K562 (cell line): ENCODE data around the gene SH3TC2. TPM values are rescaled to one million over a fixed set of nuclear protein-coding genes. Genes with fewer than 3 reads are reported as not detected.

ENCODE experiments used
- ATAC-seq: fragments of 200-7000 bp; cut with Tn5 transposase; 3 replicates; pipeline ENCODE4 v1.9.1; 2020; ENCODE audit warnings: moderate library complexity
- BruUV-seq: library from RNA; stranded (reverse); fragments of 400-500 nt; replicated peaks from 2 replicates; lab custom pipeline; 2021; lab: Mats Ljungman, UMichigan
- CTCF ChIA-PET: fragments of 300-600 bp; formaldehyde crosslinking; extraction: SDS; loops from one replicate; lab custom pipeline; 2021; ENCODE audit warnings: low intra/inter-chr PET ratio; lab: Yijun Ruan, JAX
- POLR2A ChIA-PET: fragments of 300-600, 350-650 bp; sonication (Branson Sonifier 250); formaldehyde crosslinking; extraction: SDS; loops from one replicate; lab custom pipeline; 2021; ENCODE audit warnings: antibody characterized with exemption, inconsistent platforms; lab: Yijun Ruan, JAX
- DNase-seq, 4 experiments: peaks; one replicate each; pipeline versions ENCODE4 v3.0.0 to v3.0.0-alpha.2; 2011 to 2018; ENCODE audit warnings: low spot score in 3 of 4, mixed read lengths in 3 of 4; ENCODE audit errors: extremely low read depth in 1 of 4
- FAIRE-seq: peaks from 2 replicates; lab custom pipeline; 2011; peaks lifted over from hg19 to GRCh38; lab: Jason Lieb, UNC
- H2AFZ ChIP-seq: 2 replicates; pipeline ENCODE4 v1.6.0; 2011; ENCODE audit warnings: low read depth, low read length, control low read depth, inconsistent platforms
- H3K27ac ChIP-seq: fragments of 200-600 bp; 3 replicates; pipeline ENCODE4 v1.8.0; 2011; ENCODE audit warnings: low read depth, mild to moderate bottlenecking, control low read depth, inconsistent platforms, low read length, moderate library complexity, mixed read lengths; ENCODE audit errors: extremely low read depth
- H3K27me3 ChIP-seq, 2 experiments: fragments of 300-600 bp in 1 of 2; 2 replicates in 1 of 2; 3 replicates in 1 of 2; pipeline versions ENCODE4 v1.6.0 to v1.8.0; 2011; ENCODE audit warnings: inconsistent platforms in 2 of 2, low read length in 2 of 2, mild to moderate bottlenecking in 1 of 2, mixed read lengths in 1 of 2, moderate library complexity in 1 of 2; ENCODE audit not compliant: control insufficient read depth in 2 of 2, insufficient read depth in 2 of 2
- H3K36me3 ChIP-seq: fragments of 300-600 bp; 3 replicates; pipeline ENCODE4 v1.8.0; 2011; ENCODE audit warnings: mild to moderate bottlenecking, low read length, inconsistent platforms; ENCODE audit not compliant: control insufficient read depth, insufficient read depth
- H3K4me1 ChIP-seq, 2 experiments: fragments of 200-600 bp in 1 of 2; replicated peaks in 1 of 2; 2 replicates in 1 of 2; 3 replicates in 1 of 2; pipeline versions ENCODE4 v1.5.1 to v1.8.0; 2011; ENCODE audit warnings: inconsistent platforms in 2 of 2, low read length in 2 of 2, mild to moderate bottlenecking in 1 of 2, mixed read lengths in 1 of 2, moderate library complexity in 1 of 2; ENCODE audit not compliant: control insufficient read depth in 2 of 2, insufficient read depth in 2 of 2
- H3K4me2 ChIP-seq: 2 replicates; pipeline ENCODE4 v1.6.1; 2011; ENCODE audit warnings: low read length, control low read depth, inconsistent platforms, mixed read lengths; ENCODE audit not compliant: insufficient read depth
- H3K4me3 ChIP-seq: fragments of 200-600 bp; sonication (generic), shearing (Covaris generic); 2 replicates; pipeline ENCODE4 v1.5.1; 2016; ENCODE audit warnings: control low read depth, inconsistent platforms
- H3K79me2 ChIP-seq: fragments of 200-600 bp; 3 replicates; pipeline ENCODE4 v1.8.0; 2011; ENCODE audit warnings: low read length, inconsistent platforms; ENCODE audit not compliant: control insufficient read depth, insufficient read depth
- H3K9ac ChIP-seq, 2 experiments: 2 replicates each; pipeline versions ENCODE4 v1.6.0 to v1.6.1; 2011; ENCODE audit warnings: low read depth in 2 of 2, low read length in 2 of 2, control low read depth in 1 of 2, inconsistent platforms in 1 of 2, mild to moderate bottlenecking in 1 of 2, mixed read lengths in 1 of 2; ENCODE audit not compliant: insufficient read depth in 1 of 2
- H3K9me1 ChIP-seq: one replicate; pipeline ENCODE4 v1.6.0; 2011; ENCODE audit warnings: inconsistent platforms, mild to moderate bottlenecking, low read length, moderate library complexity; ENCODE audit not compliant: control insufficient read depth, insufficient read depth
- H3K9me3 ChIP-seq: replicated peaks from 2 replicates; pipeline ENCODE4 v1.5.1; 2011; ENCODE audit warnings: low read depth, low read length, inconsistent platforms; ENCODE audit not compliant: control insufficient read depth, insufficient read depth
- H4K20me1 ChIP-seq: replicated peaks from 2 replicates; pipeline ENCODE4 v1.6.1; 2011; ENCODE audit warnings: low read length, inconsistent platforms, mixed read lengths; ENCODE audit not compliant: control insufficient read depth, insufficient read depth
- ARID2 ChIP-seq: fragments of 450-650 bp; IDR thresholded peaks from 2 replicates; pipeline ENCODE4 v1.6.1; 2017; ENCODE audit warnings: antibody characterized with exemption, mild to moderate bottlenecking
- IRF2 ChIP-seq: sonication (generic); formaldehyde crosslinking; IDR thresholded peaks from 2 replicates; pipeline ENCODE4 v1.8.1; 2022; ENCODE audit warnings: mild to moderate bottlenecking, missing genetic modification reagents
- NCOA2 ChIP-seq, 2 experiments: fragments of 450-650 bp; IDR thresholded peaks; 2 replicates each; pipeline ENCODE4 v1.6.1; 2018; ENCODE audit warnings: mild to moderate bottlenecking in 2 of 2, moderate library complexity in 1 of 2; ENCODE audit not compliant: partially characterized antibody in 2 of 2
- NFATC3 ChIP-seq: fragments of 450-650 bp; IDR thresholded peaks from 2 replicates; pipeline ENCODE4 v1.6.1; 2017; ENCODE audit warnings: mild to moderate bottlenecking
- POLR2AphosphoS2 ChIP-seq: IDR thresholded peaks from 2 replicates; pipeline ENCODE4 v1.6.1; 2012; ENCODE audit warnings: low read length, improper control_type of control experiment
- RAD21 ChIP-seq, 2 experiments: fragments of 250-450 bp in 1 of 2; fragments of 450-650 bp in 1 of 2; sonication (Bioruptor Pico) in 1 of 2; formaldehyde crosslinking in 1 of 2; IDR thresholded peaks in 1 of 2; conservative IDR thresholded peaks in 1 of 2; 2 replicates each; pipeline versions ENCODE4 v1.4.0 to v1.8.0; 2020 to 2022; ENCODE audit warnings: mild to moderate bottlenecking in 2 of 2, moderate library complexity in 1 of 2
- ZC3H8 ChIP-seq: fragments of 450-650 bp; IDR thresholded peaks from 2 replicates; pipeline ENCODE4 v1.6.1; 2017
- ZFP1 ChIP-seq: fragments of 450-650 bp; formaldehyde crosslinking; IDR thresholded peaks from 2 replicates; pipeline ENCODE4 v1.4.0; 2020; ENCODE audit warnings: mild to moderate bottlenecking, mixed read lengths
- ZNF12 ChIP-seq: sonication (generic); formaldehyde crosslinking; IDR thresholded peaks from 2 replicates; pipeline ENCODE4 v1.4.0; 2020; ENCODE audit warnings: mild to moderate bottlenecking, missing genetic modification reagents
- ZNF143 ChIP-seq: sonication (generic); formaldehyde crosslinking; IDR thresholded peaks from 2 replicates; pipeline ENCODE4 v1.9.0; 2022; ENCODE audit warnings: mild to moderate bottlenecking, missing genetic modification reagents
- ZNF699 ChIP-seq: fragments of 250-450 bp; sonication (Bioruptor Pico); IDR thresholded peaks from 2 replicates; pipeline ENCODE4 v1.8.0; 2021; ENCODE audit warnings: mild to moderate bottlenecking, moderate library complexity; ENCODE audit not compliant: insufficient replicate concordance
- WGBS: fragments of 100-300 bp; shearing (Covaris generic); methylation state at CpG from one replicate; pipeline ENCODE4 v1.1.6; 2016; ENCODE audit warnings: low coverage, mixed read lengths; ENCODE audit not compliant: insufficient coverage; ENCODE audit errors: missing lambda C conversion rate; 5-methylcytosine and 5-hydroxymethylcytosine counted together
- in situ Hi-C: fragments of 300-500 bp; cut with MboI; formaldehyde crosslinking; loops from 4 replicates; pipeline ENCODE4 v1.15.0; 2018; ENCODE audit warnings: inconsistent platforms, mixed read lengths
- intact Hi-C: fragments of 100-400 bp; cut with micrococcal nuclease; formaldehyde crosslinking; loops from 2 replicates; pipeline ENCODE4 v1.14.2; 2022
- polyA plus RNA-seq, 8 experiments: library from polyadenylated mRNA; depleted of rRNA in 4 of 8; stranded (reverse) in 5 of 8; unstranded in 3 of 8; fragments of >200 nt; fragmentation: Nextera tagmentation in 2 of 8; fragmentation: Illumina TruSeq in 1 of 8; extraction: Ambion mirVana in 2 of 8; extraction: Trizol in 1 of 8; gene quantifications; 2 replicates each; pipeline versions ENCODE4 v1.2.1 to v1.2.3, GENCODE V29; 2011 to 2014; ENCODE audit warnings: inconsistent platforms in 1 of 8, missing spikeins in 1 of 8
- total RNA-seq, 7 experiments: library from RNA; depleted of rRNA in 6 of 7; stranded (reverse); fragments of >200 nt in 6 of 7; fragmentation: Illumina TruSeq in 2 of 7; extraction: Trizol in 2 of 7; gene quantifications; 2 replicates each; pipeline versions ENCODE4 v1.2.1 to v1.2.3, GENCODE V29; 2011 to 2021; ENCODE audit warnings: low replicate concordance in 1 of 7
- TF ChIP-seq, protein P1 (sequence below): fragments of 250-450 bp; sonication (Bioruptor Pico); IDR thresholded peaks from 2 replicates; pipeline ENCODE4 v1.5.0; 2020; ENCODE audit warnings: mild to moderate bottlenecking, borderline replicate concordance

Gene SH3TC2
- total and polyA plus RNA-seq, 9 of the 15 experiments (the other 6 are each of a cell fraction or from before 2014, with no cell fraction given) = 0.03 to 0.80 (median 0.55) TPM; not detected in 1

GRCh38 chr5:149071756-149072155 is 8.9 kb upstream of the SH3TC2 start (continued):
- TF ChIP-seq ZNF699 (CRISPR knock-in tag) (no peak), ZNF12 (CRISPR knock-in tag) (no peak)

- in situ Hi-C loops (no loop called here), intact Hi-C loops (no loop called here)
- CTCF ChIA-PET = no interaction called here
- Histone ChIP-seq H3K4me1 (no peaks in the 10 kb centered on the region; a peak in 1 of 5 replicates), H3K27me3 (peaks cover 0 to 4% of the 10 kb centered on the region in 2 experiments; a peak in 1 of 5 replicates), H3K9ac (no peak overlapping the region), H3K79me2 (no peaks in the 10 kb centered on the region), H3K9me1 (no peaks in the 10 kb centered on the region), H3K4me2 (no peak overlapping the region), H4K20me1 (no peaks in the 10 kb centered on the region), H3K9me3 (no peaks in the 10 kb centered on the region), H3K4me3 (no peak overlapping the region), H3K36me3 (no peaks in the 10 kb centered on the region), H3K27ac (no peak overlapping the region), H2AFZ (no peak overlapping the region)
- 0% methylated on average over 1 of the region's 1 CpG for WGBS
- ATAC-seq = no peak
- FAIRE-seq = no peak
- TF ChIP-seq ARID2 (no peak), ZC3H8 (no peak), RAD21 (CRISPR knock-in tag; conservative IDR thresholded peaks at IDR 0.05 in 1 of 2, IDR thresholded peaks at IDR 0.05 in 1 of 2) (no peak), IRF2 (CRISPR knock-in tag) (no peak), NCOA2 (IDR thresholded peaks at IDR 0.05; ENCODE audit: partially characterized antibody in 2 of 2) (no peak), ZFP1 (no peak), NFATC3 (no peak), POLR2AphosphoS2 (no peak), ZNF143 (CRISPR knock-in tag) (no peak)
- TF ChIP-seq, protein P1, sequence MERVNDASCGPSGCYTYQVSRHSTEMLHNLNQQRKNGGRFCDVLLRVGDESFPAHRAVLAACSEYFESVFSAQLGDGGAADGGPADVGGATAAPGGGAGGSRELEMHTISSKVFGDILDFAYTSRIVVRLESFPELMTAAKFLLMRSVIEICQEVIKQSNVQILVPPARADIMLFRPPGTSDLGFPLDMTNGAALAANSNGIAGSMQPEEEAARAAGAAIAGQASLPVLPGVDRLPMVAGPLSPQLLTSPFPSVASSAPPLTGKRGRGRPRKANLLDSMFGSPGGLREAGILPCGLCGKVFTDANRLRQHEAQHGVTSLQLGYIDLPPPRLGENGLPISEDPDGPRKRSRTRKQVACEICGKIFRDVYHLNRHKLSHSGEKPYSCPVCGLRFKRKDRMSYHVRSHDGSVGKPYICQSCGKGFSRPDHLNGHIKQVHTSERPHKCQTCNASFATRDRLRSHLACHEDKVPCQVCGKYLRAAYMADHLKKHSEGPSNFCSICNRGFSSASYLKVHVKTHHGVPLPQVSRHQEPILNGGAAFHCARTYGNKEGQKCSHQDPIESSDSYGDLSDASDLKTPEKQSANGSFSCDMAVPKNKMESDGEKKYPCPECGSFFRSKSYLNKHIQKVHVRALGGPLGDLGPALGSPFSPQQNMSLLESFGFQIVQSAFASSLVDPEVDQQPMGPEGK (CRISPR knock-in tag) = no peak
- BruUV-seq = no TSS peak
- POLR2A ChIA-PET = interaction anchor here (0.7 kb wide), 1 partner anchor 43 kb away, joined by 4 read pairs; no protein-coding TSS in a partner anchor
- DNase-seq = no peak
These were observed 8.4 kb upstream of the SH3TC2 start for GRCh38 chr5:149071216-149071615.
